HL-60 (cell line): ENCODE measurements around the gene CYSTM1.

ENCODE experiments used
- DNase-seq, 2 experiments: peaks; one replicate each; pipeline ENCODE4 v3.0.0-alpha.2; 2010 to 2020; ENCODE audit warnings: low read depth in 1 of 2, low spot score in 1 of 2
- H3K27ac ChIP-seq: fragments of 250-450 bp; sonication (Bioruptor Pico); replicated peaks from 2 replicates; pipeline ENCODE4 v1.5.1; 2020; ENCODE audit warnings: mild to moderate bottlenecking, moderate library complexity
- H3K27me3 ChIP-seq: fragments of 250-450 bp; sonication (Bioruptor Pico); 2 replicates; pipeline ENCODE4 v1.5.1; 2021; ENCODE audit warnings: mild to moderate bottlenecking, moderate library complexity; ENCODE audit not compliant: insufficient read depth, poor library complexity, severe bottlenecking
- H3K4me3 ChIP-seq: replicated peaks from 2 replicates; pipeline ENCODE4 v1.5.1; 2011; ENCODE audit warnings: mild to moderate bottlenecking, control low read depth, low read length; ENCODE audit not compliant: insufficient read depth
- CTCF ChIP-seq: IDR thresholded peaks from one replicate; pipeline ENCODE4 v1.5.1; 2011; ENCODE audit warnings: low read length, control low read depth, inconsistent platforms; ENCODE audit not compliant: insufficient read depth
- GABPA ChIP-seq: IDR thresholded peaks from 2 replicates; pipeline ENCODE4 v1.6.1; 2012; ENCODE audit warnings: low read depth
- POLR2AphosphoS5 ChIP-seq: IDR thresholded peaks from 2 replicates; pipeline ENCODE4 v1.6.1; 2012; ENCODE audit warnings: low read depth
- REST ChIP-seq: IDR thresholded peaks from 2 replicates; pipeline ENCODE4 v1.6.1; 2012; ENCODE audit warnings: low read depth; ENCODE audit not compliant: insufficient replicate concordance
- SPI1 ChIP-seq: IDR thresholded peaks from 2 replicates; pipeline ENCODE4 v1.6.1; 2012; ENCODE audit warnings: low read depth, mild to moderate bottlenecking, borderline replicate concordance

Gene CYSTM1

GRCh38 chr5:140169410-140169809, 5.6 kb upstream of the CYSTM1 start:
- Histone ChIP-seq H3K4me3 (no peak overlapping the region), H3K27ac (no peak overlapping the region), H3K27me3 (no peaks in the 10 kb centered on the region)
- TF ChIP-seq SPI1 (no peak), REST (no peak), CTCF (no peak), GABPA (no peak), POLR2AphosphoS5 (no peak)
- DNase-seq: no peak

DNA sequence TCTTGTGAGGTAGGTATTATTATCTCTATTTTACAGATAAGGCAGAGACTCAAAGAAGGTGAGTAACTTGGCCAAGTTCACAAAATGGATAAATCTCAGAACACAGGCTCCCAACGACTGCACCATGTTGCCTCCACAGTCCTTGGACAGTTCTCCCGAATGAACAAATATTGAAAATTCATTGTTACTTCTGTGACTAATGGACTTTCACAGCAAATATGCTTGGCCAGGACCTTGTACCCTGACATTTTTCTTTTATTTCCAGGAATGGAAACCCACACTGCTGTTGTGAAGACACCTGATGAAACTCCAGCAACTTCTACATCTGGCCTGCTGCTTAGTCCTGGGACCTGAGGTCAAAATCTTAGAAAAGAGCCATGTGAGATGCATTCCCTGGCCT, 2.5 kb upstream of the CYSTM1 start:
- Histone ChIP-seq H3K27ac (no peak overlapping the region), H3K4me3 (no peak overlapping the region), H3K27me3 (no peaks in the 10 kb centered on the region)
- no peak for TF ChIP-seq GABPA
- no peak for TF ChIP-seq POLR2AphosphoS5
- TF ChIP-seq REST: no peak
- TF ChIP-seq SPI1: no peak
- no peak for TF ChIP-seq CTCF
- no peak for DNase-seq

DNA sequence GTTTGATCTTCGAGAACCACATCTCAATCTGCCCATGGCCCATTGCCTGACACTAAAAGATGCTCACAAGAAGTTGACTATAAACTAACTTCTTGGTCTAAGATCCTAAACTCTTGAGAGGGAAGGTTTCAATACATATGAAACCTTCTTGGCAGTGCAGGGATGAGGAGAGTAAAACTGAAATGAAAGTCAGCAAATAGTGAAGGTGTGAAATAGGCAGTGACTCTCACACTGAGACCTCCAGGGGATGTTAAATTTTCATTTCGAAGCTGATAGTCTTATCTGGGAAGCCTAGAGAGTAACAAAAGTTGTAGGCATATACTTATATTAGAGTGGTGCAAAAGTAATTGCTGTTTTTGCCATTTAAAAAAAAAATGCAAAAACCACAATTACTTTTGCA, 974 bp upstream of the CYSTM1 start:
- Histone ChIP-seq H3K27ac (no peak overlapping the region), H3K4me3 (no peak overlapping the region), H3K27me3 (no peaks in the 10 kb centered on the region)
- DNase-seq: no peak
- TF ChIP-seq CTCF: no peak
- no peak for TF ChIP-seq REST
- TF ChIP-seq GABPA: no peak
- TF ChIP-seq SPI1: no peak
- TF ChIP-seq POLR2AphosphoS5: no peak
